Measurements from ENCODE around the gene PRAMEF8.
"Not testable (repeated sequence)": the region's sequence is repeated elsewhere in the genome, so short reads cannot be mapped to it uniquely, and the experiment has no call there.

PRAMEF8 gene

DNA sequence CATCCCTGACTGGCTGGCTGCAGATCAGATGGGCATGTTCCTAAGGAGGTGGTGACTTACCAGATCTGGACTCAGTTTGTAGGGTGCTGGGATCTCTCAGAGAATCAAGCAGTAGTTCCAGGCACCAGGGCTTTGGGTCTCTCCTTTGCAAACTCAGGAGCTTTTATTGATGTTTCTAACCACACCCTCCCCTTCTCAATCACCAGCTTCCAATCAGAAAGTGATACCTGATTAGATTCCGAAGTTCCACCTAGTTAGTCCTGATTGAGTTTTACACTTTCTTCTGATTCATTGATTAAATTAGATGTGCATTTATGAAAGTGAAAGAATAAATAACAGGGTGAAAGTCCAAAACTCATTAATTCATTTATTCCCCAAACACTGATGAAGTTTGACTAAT, at the start of gene PRAMEF8:
TSS of gene PRAMEF8 (minus strand) at position 101 of the 400 bp plus-strand sequence. CDS start 1,046 bp downstream, outside the sequence.
- DNase-seq (ENCODE audit: low spot score): not testable (repeated sequence)

DNA sequence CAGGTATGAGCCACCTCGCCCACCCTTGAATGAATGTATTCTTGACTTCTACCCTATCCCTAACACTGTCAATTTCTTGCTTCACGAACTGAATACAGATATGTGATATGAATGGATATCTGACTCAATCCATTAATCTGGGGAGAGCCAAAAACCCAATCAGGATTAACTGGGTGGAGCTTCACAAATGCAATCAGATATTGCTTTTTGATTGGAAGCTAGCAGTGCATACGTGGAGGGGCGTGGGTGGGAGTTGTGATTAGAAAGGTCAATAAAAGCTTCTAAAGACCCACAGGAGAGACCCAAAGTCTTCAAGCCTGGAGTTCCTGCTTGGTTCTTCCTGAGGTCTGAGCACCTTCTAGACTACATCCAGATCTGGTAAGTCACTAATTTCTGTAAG, 30.3 kb upstream of the PRAMEF8 start, which contains the start of gene PRAMEF15:
TSS of gene PRAMEF15 (plus strand) at position 301 of the 400 bp plus-strand sequence. CDS start 2,827 bp downstream, outside the sequence.
- DNase-seq (ENCODE audit: low spot score): not testable (repeated sequence)

DNA sequence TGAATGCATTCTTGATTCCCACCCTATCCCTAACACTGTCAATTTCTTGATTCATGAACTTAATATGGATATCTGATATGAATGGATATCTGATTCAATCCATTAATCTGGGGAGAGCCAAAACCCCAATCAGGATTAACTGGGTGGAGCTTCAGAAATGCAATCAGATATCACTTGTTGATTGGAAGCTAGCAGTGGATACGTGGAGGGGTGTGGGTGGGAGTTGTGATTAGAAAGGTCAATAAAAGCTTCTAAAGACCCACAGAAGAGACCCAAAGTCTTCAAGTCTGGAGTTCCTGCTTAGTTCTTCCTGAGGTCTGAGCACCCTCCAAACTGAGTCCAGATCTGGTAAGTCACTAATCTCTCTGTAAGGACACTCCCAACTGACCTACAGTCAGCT, 18.3 kb upstream of the PRAMEF8 start, which contains the start of gene PRAMEF33:
TSS of gene PRAMEF33 (plus strand) at position 301 of the 400 bp plus-strand sequence. CDS start 2,416 bp downstream, outside the sequence.
- DNase-seq (ENCODE audit: low spot score): not testable (repeated sequence)

DNA sequence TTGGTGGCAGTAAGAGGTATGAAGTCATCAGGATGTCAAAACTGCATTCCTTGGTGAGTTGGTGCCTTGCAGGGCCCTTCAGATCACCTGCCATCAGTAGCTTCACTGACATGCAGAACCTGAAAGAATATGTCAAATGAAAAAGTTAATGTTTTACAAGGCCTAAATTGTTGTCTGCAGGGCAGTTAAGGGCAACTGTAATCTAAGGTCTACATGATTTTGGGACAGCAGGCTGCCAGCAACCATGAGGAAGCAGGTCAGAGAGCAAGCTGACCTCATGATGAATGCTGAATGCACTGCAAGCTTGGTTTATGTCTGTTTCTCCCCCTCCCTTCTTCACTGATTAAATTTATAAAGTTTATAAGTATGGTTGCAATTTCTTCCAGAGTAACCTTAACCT, 17.3 kb upstream of the PRAMEF8 start:
- not testable (repeated sequence) for DNase-seq (ENCODE audit: low spot score)

DNA sequence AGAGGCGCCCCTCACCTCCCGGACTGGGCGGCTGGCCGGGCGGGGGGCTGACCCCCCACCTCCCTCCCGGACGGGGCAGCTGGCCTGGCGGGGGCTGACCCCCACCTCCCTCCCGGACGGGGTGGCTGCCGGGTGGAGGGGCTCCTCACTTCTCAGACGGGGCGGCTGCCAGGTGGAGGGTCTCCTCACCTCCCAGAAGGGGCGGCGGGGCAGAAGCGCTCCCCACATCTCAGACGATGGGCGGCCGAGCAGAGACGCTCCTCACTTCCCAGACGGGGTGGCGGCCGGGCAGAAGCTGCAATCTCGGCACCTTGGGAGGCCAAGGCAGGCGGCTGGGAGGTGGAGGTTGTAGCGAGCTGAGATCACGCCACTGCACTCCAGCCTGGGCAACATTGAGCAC, 13.8 kb upstream of the PRAMEF8 start:
- not testable (repeated sequence) for DNase-seq (ENCODE audit: low spot score)

DNA sequence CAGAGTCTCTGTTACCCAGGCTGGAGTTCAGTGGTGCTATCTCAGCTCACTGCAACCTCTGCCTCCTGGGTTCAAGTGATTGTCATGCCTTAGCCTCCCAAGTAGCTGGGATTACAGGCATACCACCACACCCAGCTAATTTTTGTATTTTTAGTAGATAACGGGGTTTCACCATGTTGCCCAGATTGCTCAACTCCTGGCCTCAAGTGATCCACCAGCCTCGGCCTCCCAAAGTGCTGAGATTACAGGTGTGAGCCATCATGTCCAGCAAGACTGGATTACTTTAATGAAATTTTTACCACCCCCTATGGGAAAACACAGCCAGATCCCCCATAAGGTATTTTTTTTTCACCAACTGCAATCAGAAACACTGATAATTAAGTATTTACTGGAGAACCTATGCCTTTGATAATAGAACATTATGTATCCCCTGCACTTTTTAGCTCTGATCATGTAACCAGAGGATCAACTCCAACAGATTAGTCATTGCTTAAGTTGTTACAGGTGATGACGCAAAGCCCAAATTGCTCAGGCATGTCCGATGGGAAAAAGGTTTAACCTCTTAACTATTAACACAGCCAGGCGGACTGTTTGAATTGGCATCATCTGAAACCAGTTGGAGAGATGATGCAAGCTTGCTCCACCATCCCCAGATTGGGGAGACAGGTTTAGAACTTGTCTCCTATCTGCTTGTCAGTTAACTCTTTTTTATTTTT, 12.4 kb upstream of the PRAMEF8 start:
- DNase-seq (ENCODE audit: low spot score): not testable (repeated sequence)

DNA sequence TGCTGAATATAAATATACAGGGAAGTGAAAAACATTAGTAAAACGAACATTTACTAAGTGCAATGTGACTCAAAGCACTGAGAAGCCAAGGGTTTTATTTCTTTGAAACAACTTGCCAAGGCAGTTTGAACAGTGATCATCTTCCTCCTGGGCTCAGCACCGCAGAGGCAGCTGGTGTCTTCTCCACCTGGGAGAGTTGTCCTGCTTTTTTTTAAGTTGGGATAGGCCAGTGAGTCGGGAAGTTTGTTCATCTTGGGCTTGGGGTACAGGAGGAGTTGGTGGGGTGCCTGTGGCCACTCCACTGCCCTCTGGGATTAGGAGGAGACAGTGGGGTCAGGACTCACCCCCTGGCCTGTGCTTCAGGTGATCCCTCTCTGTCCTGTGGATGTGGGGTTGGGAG, 4.1 kb upstream of the PRAMEF8 start:
- not testable (repeated sequence) for DNase-seq (ENCODE audit: low spot score)

DNA sequence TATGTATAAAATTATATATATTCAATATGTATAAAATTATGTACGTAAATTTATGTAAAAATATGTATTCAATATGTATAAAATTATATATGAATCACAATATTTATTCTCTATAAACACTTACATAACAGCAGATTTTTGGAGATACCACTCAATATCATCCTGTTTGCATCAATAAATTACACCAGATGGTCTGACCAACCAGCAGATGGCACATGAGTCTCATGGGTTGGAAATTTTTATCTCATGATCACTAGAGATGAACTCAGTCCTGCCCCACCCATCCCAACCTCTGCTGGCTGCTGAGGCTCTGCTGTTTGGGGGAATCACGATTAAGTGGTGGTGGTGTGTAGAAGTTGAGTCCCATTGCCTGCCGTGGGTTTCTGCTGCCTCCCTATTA, 5.3 kb downstream of the PRAMEF8 start:
- DNase-seq (ENCODE audit: low spot score): not testable (repeated sequence)

DNA sequence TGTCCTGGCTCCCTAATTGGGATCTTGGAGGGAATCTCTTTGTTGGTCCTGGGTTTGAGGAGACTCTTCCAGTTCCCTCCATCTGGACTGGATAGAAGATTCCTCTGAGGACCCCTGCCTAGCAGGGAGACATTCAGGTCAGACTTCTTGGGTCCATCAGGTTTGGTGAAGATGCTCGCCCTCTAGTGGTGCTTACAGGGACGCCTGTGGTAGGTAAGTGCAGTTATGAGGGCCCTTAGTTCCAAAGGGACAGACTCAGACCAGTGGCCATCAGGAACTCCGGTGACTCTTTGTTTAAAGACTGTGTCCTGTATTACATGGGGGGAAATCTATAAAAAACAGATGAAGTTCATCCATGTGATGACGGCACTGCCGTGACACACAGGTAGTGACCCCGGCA, 7.9 kb downstream of the PRAMEF8 start:
- not testable (repeated sequence) for DNase-seq (ENCODE audit: low spot score)

DNA sequence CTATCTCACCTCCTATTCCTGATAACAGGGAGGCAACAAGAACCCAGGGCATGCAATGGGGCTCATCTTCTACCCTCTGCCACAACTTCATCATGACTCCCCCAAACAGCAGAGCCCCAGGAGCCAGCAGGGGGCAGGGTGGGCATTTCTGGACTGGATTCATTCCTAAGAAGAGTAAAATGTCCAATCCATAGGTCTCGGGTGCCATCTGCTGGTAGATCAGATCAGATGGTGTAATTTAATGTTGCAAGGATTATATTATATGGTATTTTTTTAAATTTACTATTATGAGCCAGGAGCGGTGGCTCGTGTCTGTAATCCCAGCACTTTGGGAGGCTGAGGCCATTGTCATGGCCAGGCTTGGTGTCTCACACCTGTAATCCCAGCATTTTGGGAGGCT, 19.8 kb downstream of the PRAMEF8 start:
- DNase-seq (ENCODE audit: low spot score): not testable (repeated sequence)

DNA sequence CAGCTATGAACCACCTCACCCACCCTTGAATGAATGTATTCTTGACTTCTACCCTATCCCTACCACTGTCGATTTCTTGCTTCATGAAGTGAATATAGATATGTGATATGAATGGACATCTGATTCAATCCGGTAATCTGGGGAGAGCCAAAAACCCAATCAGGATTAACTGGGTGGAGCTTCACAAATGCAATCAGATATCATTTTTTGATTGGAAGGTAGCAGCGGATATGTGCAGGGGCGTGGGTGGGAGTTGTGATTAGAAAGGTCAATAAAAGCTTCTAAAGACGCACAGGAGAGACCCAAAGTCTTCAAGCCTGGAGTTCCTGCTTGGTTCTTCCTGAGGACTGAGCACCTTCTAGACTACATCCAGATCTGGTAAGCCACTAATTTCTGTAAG, 31.0 kb downstream of the PRAMEF8 start, which contains the start of gene PRAMEF5:
TSS of gene PRAMEF5 (plus strand) at position 301 of the 400 bp plus-strand sequence. CDS start 5,071 bp downstream, outside the sequence.
- DNase-seq (ENCODE audit: low spot score): not testable (repeated sequence)

DNA sequence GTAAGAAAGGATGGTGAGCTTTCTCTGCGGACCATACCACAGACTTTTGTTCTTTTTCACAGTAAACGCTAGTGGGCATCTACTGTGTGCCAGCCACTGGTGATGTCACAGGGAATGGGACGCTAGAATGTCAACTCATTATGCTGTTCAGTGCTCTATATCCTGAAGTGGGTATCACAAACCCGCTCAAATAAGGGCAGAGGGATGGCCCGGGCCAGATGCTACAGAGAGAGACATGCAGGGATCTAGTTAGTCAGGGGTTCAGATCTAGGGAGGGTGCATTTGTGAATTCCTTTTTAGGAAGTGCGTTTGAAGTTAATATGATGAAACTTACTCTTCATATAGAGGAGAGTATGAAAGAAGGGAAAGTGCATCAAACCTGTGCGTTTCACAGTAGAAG, 37.8 kb downstream of the PRAMEF8 start:
- not testable (repeated sequence) for DNase-seq (ENCODE audit: low spot score)

DNA sequence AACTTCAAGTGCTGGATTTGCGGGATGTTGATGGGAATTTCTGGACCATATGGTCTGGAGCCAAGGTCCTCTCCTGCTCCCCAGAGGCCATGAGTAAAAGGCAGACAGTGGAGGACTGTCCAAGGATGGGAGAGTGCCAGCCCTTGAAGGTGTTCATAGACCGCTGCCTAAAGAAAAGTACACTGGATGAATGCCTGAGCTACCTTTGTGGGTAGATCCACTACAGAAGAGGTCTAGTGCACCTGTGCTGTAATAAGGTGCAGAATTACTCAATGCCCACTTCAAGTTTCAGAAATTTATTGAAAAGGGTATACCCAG, 38.4 kb downstream of the PRAMEF8 start:
- DNase-seq (ENCODE audit: low spot score): not testable (repeated sequence)

DNA sequence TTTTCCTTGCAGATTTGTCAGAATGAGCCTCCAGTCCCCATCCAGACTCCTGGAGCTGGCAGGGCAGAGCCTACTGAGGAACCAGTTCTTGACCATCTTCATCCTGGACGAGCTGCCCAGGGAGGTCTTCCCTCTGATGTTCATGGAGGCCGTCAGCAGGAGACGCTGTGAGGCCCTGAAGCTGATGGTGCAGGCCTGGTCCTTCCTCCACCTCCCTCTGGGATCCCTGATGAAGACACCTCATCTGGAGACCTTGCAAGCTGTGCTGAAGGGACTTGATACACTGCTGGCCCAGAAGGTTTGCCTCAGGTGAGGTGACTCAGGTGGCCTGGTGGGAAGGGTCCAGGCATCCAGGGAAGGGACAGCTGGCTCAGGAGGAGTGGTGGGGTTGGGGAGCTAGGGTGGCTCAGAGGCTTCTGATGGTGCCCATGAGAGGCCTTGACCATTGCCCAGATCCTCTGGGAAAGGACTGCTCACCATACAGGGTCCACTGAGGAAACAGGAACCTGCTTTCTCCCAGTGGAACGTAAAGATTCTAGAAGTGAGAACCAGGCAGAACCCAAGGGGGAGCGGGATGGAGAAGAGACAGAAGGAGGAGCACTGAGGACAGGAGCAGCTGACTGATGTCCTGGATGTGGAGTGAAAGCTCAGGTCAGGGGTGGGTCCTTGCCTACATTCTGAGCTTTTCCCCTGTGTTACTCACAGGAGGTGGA, 38.9 kb downstream of the PRAMEF8 start:
- not testable (repeated sequence) for DNase-seq (ENCODE audit: low spot score)

DNA sequence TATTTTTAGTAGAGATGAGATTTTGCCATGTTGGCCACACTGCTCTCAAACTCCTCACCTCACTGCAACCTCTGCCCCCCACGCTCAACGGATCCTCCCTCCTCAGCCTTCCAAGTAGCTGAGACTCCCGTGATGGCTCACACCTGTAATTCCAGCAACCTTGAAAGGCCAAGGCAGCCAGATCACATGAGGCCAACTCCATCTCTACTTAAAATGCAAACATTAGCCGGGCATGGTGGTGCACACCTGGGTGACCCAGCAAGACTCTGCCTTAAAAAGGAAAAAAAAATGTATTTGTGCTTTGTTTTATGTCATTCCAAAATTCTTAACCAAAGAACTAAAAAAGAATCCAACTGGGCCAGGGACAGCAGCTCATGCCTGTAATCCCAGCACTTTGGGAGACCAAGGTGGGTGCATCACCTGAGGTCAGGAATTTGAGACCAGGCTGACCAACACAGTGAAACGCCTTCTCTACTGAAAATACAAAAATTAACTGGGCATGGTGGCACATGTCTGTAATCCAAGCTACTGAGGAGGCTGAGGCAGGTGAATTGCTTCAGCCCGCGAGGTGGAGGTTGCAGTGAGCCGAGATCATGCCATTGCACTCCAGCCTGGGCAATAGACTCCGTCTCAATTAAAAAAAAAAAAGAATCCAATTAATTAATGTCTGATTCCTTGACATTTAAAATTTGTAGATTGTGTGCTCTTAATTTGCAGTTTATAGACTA, 41.2 kb downstream of the PRAMEF8 start:
- not testable (repeated sequence) for DNase-seq (ENCODE audit: low spot score)

DNA sequence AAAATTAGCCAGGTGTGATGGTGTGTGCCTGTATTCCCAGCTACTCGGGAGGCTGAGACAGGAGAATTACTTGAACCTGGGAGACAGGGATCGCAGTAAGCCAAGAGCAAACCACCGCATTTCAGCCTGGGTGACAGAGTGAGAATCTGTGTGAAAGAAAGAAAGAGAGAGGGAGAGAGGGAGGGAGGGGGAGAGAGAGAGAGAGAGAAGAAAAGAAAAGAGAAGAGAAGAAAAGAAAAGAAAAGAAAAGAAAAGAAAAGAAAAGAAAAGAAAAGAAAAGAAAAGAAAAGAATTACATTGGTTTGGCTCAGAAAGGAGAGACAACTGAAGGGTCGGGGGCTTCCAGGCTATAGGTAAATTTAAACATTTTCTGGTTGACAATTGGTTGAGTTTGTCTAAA, 45.3 kb downstream of the PRAMEF8 start:
- not testable (repeated sequence) for DNase-seq (ENCODE audit: low spot score)

DNA sequence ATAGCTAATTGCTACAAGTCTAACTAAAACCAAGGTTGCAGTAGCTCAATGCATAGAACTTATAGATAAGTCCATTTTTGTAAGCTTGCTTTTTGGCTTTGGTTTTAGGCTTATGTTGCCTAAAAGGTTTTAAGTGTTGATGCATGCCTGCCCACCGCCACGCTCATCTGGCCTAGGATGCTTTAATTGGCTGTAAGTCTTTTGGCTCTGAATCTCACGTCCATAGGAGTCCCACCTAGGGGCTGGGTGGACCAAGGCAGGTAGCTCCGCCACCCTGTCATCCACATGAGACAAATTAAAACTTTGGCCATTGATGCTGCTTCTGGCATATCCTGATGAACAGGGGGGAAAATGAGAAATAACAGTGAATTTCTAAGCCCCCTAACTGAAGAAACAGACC, 47.4 kb downstream of the PRAMEF8 start:
- DNase-seq (ENCODE audit: low spot score): not testable (repeated sequence)

DNA sequence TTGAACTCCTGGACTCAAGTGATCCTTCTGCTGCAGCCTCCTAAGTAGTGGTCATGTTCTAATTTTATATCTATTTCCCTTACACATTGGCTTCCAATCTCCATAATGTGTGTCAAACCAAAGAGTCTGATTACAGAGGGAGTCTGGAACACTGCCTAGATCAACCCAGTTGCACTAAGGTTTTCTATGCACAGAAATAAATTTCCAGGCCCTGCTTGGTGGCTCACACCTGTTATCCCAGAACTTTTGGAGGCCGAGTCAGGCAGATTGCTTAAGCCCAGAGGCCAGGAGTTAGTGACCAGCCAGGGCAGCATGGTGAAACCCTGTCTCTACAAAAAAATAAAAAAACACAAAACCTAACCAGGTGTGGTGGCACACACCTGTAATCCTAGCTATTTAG, 50.9 kb downstream of the PRAMEF8 start:
- DNase-seq (ENCODE audit: low spot score): not testable (repeated sequence)

DNA sequence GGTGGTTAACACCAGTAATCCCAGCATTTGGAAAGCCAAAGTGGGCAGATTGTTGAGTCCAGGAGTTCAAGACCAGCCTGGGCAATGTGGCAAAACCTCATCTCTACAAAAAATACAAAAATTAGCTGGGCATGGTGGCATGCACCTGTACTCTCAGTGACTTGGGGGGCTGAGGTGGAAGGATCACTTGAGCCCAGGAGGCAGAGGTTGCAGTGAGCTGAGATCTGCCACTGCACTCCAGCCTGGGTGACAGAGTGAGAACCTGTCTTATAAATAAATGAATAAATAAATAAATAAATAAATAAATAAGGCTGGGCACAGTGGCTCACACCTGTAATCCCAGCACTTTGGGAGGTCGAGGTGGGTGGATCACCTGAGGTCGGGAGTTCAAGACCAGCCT, 52.9 kb downstream of the PRAMEF8 start:
- DNase-seq (ENCODE audit: low spot score): not testable (repeated sequence)

Data from putamen (tissue), 1 donor.